Kidney (tissue), 14 donors: ENCODE measurements around the gene SERPINA12. TPM values are rescaled to one million over a fixed set of nuclear protein-coding genes. Genes with fewer than 3 reads are reported as not detected.

ENCODE experiments used
- DNase-seq, 5 donors: peaks; one replicate each; pipeline ENCODE4 v3.0.0-alpha.2; 2013 to 2020
- FAIRE-seq: peaks from 2 replicates; lab custom pipeline; 2012; peaks lifted over from hg19 to GRCh38; lab: Jason Lieb, UNC
- H3K27ac ChIP-seq, 2 donors: one replicate each; pipeline ENCODE4 v1.7.0; 2013; ENCODE audit warnings: low read depth in 2 of 2, low read length in 2 of 2, inconsistent platforms in 1 of 2
- H3K27me3 ChIP-seq: one replicate; pipeline ENCODE4 v1.7.1; 2013; ENCODE audit warnings: low read length, inconsistent platforms; ENCODE audit not compliant: control insufficient read depth, insufficient read depth
- H3K36me3 ChIP-seq, 3 donors: one replicate each; pipeline versions ENCODE4 v1.7.0 to v1.7.1; 2013; ENCODE audit warnings: low read length in 3 of 3, control low read depth in 1 of 3, inconsistent platforms in 1 of 3; ENCODE audit not compliant: insufficient read depth in 3 of 3, control insufficient read depth in 2 of 3
- H3K4me1 ChIP-seq, 3 donors: one replicate each; pipeline versions ENCODE4 v1.7.0 to v1.7.1; 2013; ENCODE audit warnings: low read length in 3 of 3, inconsistent platforms in 1 of 3, low read depth in 1 of 3; ENCODE audit not compliant: control insufficient read depth in 2 of 3, insufficient read depth in 2 of 3
- H3K4me3 ChIP-seq, 3 donors: one replicate each; pipeline versions ENCODE4 v1.7.0 to v1.8.1; 2013; ENCODE audit warnings: low read length in 3 of 3, control low read depth in 1 of 3, inconsistent platforms in 1 of 3
- H3K9ac ChIP-seq, 3 donors: one replicate each; pipeline versions ENCODE4 v1.7.0 to v1.7.1; 2013; ENCODE audit warnings: low read length in 3 of 3, control low read depth in 1 of 3, inconsistent platforms in 1 of 3
- H3K9me3 ChIP-seq, 3 donors: one replicate each; pipeline versions ENCODE4 v1.7.0 to v1.7.1; 2013; ENCODE audit warnings: low read length in 3 of 3, control low read depth in 1 of 3, inconsistent platforms in 1 of 3; ENCODE audit not compliant: control insufficient read depth in 2 of 3, insufficient read depth in 1 of 3
- CTCF ChIP-seq: IDR thresholded peaks from 3 replicates; pipeline ENCODE4 v1.5.1; 2012; ENCODE audit warnings: mild to moderate bottlenecking, moderate library complexity, borderline replicate concordance; ENCODE audit not compliant: insufficient read depth; ENCODE audit errors: extremely low read depth
- intact Hi-C: fragments of 100-400 bp; cut with DNase I; formaldehyde crosslinking; loops from one replicate; pipeline ENCODE4 v1.11.1; 2022
- polyA plus RNA-seq: library from polyadenylated mRNA; stranded (reverse); fragments of 350-450 nt; fragmentation: Illumina TruSeq; extraction: RNeasy Lipid Tissue Mini Kit (QIAGEN cat#74804); gene quantifications from one replicate; pipeline ENCODE4 v1.2.3, GENCODE V29; 2014; ENCODE audit warnings: low read depth, low replicate concordance; ENCODE audit not compliant: insufficient read depth
- total RNA-seq: library from RNA; stranded (reverse); fragmentation: NEBNext Ultra II Directional; extraction: Animal tissue kit (Norgen Biotek cat#: 25700); gene quantifications from one replicate; pipeline ENCODE4 v1.2.1, GENCODE V29; 2021
- donor health status: control.
- donor health status: control.
- donor health status: control.
- donor health status: control.
- donor health status: control.
- donor health status: DM: yes; HTN: yes; CAD: no.
- donor health status: Normal renal cell carcinoma (clear cell type).

The SERPINA12 gene
- total and polyA plus RNA-seq, 2 donors from 2014 or later = not detected

GRCh38 chr14:94460631-94461416 is 48.4 kb downstream of the SERPINA12 start:
- no peak for DNase-seq
- TF ChIP-seq CTCF = no peak
- intact Hi-C loops = no loop called here
- no peak overlapping the region for H3K4me3 ChIP-seq
- H3K4me1 ChIP-seq = no peaks in the 10 kb centered on the region
- FAIRE-seq = no peak
- no peaks in the 10 kb centered on the region for H3K36me3 ChIP-seq
- H3K27ac ChIP-seq = no peak overlapping the region
- H3K27me3 ChIP-seq = no peaks in the 10 kb centered on the region
- H3K9me3 ChIP-seq = peaks cover 0 to 17% (median 0%) of the 10 kb centered on the region in 3 donors
- H3K9ac ChIP-seq = no peak overlapping the region

- intact Hi-C loops = no loop called here
- DNase-seq = no peak
- Histone ChIP-seq H3K36me3 (no peaks in the 10 kb centered on the region), H3K27me3 (no peaks in the 10 kb centered on the region), H3K27ac (no peak overlapping the region), H3K4me3 (no peak overlapping the region), H3K9ac (no peak overlapping the region), H3K4me1 (no peaks in the 10 kb centered on the region), H3K9me3 (peaks cover 0 to 4% (median 0%) of the 10 kb centered on the region in 3 donors)
- no peak for FAIRE-seq
- no peak for TF ChIP-seq CTCF
Measured at GRCh38 chr14:94458558-94459205, 50.6 kb downstream of the SERPINA12 start.

GRCh38 chr14:94458096-94458495 is 51.2 kb downstream of the SERPINA12 start:
- H3K27ac ChIP-seq = no peak overlapping the region
- no peak overlapping the region for H3K9ac ChIP-seq
- no peak overlapping the region for H3K4me3 ChIP-seq
- peaks cover 0 to 4% (median 0%) of the 10 kb centered on the region in 3 donors for H3K9me3 ChIP-seq
- TF ChIP-seq CTCF = no peak
- no peak for FAIRE-seq
- no peaks in the 10 kb centered on the region for H3K27me3 ChIP-seq
- no peaks in the 10 kb centered on the region for H3K4me1 ChIP-seq
- no peaks in the 10 kb centered on the region for H3K36me3 ChIP-seq
- intact Hi-C loops = no loop called here
- no peak for DNase-seq
